CD8-positive, alpha-beta memory T cell (primary cell): ENCODE results near the gene KDM2A. TPM values are rescaled to one million over a fixed set of nuclear protein-coding genes. Genes with fewer than 3 reads are reported as not detected.
A peak's percentile ranks its signal among the peaks of the same experiment; 100 is the strongest.

Source experiments
- CTCF ChIA-PET: fragments of 350-600 bp; sonication (Branson Sonifier 250); formaldehyde crosslinking; loops from one replicate; lab custom pipeline; 2021; ENCODE audit warnings: antibody characterized with exemption; lab: Charles Lee
- POLR2A ChIA-PET: fragments of 350-600 bp; sonication (Branson Sonifier 250); formaldehyde crosslinking; loops from one replicate; lab custom pipeline; 2021; ENCODE audit warnings: antibody characterized with exemption; lab: Charles Lee
- DNase-seq, 5 donors: peaks; one replicate each; pipeline versions ENCODE4 v3.0.0 to v3.0.0-alpha.2; 2020 to 2022; ENCODE audit warnings: mixed read lengths in 1 of 5
- H3K27ac ChIP-seq: one replicate; pipeline ENCODE4 v1.7.0; 2013; ENCODE audit warnings: low read depth, mild to moderate bottlenecking, low read length, moderate library complexity
- H3K27me3 ChIP-seq: 2 replicates; pipeline ENCODE4 v1.7.0; 2013; ENCODE audit warnings: low read length, mild to moderate bottlenecking; ENCODE audit not compliant: insufficient read depth, poor library complexity, severe bottlenecking
- H3K36me3 ChIP-seq: 2 replicates; pipeline ENCODE4 v1.7.0; 2013; ENCODE audit warnings: mild to moderate bottlenecking, low read length, moderate library complexity; ENCODE audit not compliant: insufficient read depth
- H3K4me1 ChIP-seq: 2 replicates; pipeline ENCODE4 v1.7.0; 2013; ENCODE audit warnings: mild to moderate bottlenecking, low read length, moderate library complexity; ENCODE audit not compliant: insufficient read depth
- H3K4me3 ChIP-seq: 2 replicates; pipeline ENCODE4 v1.7.0; 2013; ENCODE audit warnings: mild to moderate bottlenecking, low read length
- H3K9me3 ChIP-seq: 2 replicates; pipeline ENCODE4 v1.7.0; 2013; ENCODE audit warnings: mild to moderate bottlenecking, low read length
- H3K27ac Mint-ChIP-seq, 8 donors: one replicate each; pipeline ENCODE4 v1.8.0; 2020 to 2021; ENCODE audit warnings: mixed read lengths in 8 of 8, mild to moderate bottlenecking in 6 of 8, inconsistent platforms in 3 of 8, moderate library complexity in 3 of 8
- H3K27me3 Mint-ChIP-seq, 2 donors: one replicate each; pipeline ENCODE4 v1.8.0; 2020 to 2021; ENCODE audit warnings: mixed read lengths in 2 of 2, mild to moderate bottlenecking in 1 of 2, moderate library complexity in 1 of 2
- H3K36me3 Mint-ChIP-seq, 3 donors: one replicate each; pipeline ENCODE4 v1.8.0; 2020 to 2021; ENCODE audit warnings: mixed read lengths in 3 of 3, inconsistent platforms in 1 of 3, mild to moderate bottlenecking in 1 of 3
- H3K4me1 Mint-ChIP-seq, 3 donors: one replicate each; pipeline ENCODE4 v1.8.0; 2020 to 2021; ENCODE audit warnings: mixed read lengths in 3 of 3, inconsistent platforms in 1 of 3, mild to moderate bottlenecking in 1 of 3
- H3K4me3 Mint-ChIP-seq, 7 donors: one replicate each; pipeline ENCODE4 v1.8.0; 2020 to 2021; ENCODE audit warnings: mixed read lengths in 7 of 7, mild to moderate bottlenecking in 6 of 7, moderate library complexity in 4 of 7, inconsistent platforms in 2 of 7
- H3K9me3 Mint-ChIP-seq, 5 donors: one replicate each; pipeline ENCODE4 v1.8.0; 2020 to 2022; ENCODE audit warnings: mixed read lengths in 5 of 5, mild to moderate bottlenecking in 3 of 5, moderate library complexity in 2 of 5, inconsistent platforms in 1 of 5
- polyA plus RNA-seq: library from polyadenylated mRNA; unstranded; fragments of 300-500 nt; fragmentation: Illumina TruSeq; gene quantifications from one replicate; pipeline ENCODE4 v1.2.3, GENCODE V29; 2021
- total RNA-seq, 2 experiments: library from RNA; stranded (reverse); gene quantifications; one replicate each; pipeline ENCODE4 v1.2.3, GENCODE V29; 2021

KDM2A gene
- total and polyA plus RNA-seq, 3 experiments from 2014 or later: 20.4 to 107 (median 101) TPM

DNA sequence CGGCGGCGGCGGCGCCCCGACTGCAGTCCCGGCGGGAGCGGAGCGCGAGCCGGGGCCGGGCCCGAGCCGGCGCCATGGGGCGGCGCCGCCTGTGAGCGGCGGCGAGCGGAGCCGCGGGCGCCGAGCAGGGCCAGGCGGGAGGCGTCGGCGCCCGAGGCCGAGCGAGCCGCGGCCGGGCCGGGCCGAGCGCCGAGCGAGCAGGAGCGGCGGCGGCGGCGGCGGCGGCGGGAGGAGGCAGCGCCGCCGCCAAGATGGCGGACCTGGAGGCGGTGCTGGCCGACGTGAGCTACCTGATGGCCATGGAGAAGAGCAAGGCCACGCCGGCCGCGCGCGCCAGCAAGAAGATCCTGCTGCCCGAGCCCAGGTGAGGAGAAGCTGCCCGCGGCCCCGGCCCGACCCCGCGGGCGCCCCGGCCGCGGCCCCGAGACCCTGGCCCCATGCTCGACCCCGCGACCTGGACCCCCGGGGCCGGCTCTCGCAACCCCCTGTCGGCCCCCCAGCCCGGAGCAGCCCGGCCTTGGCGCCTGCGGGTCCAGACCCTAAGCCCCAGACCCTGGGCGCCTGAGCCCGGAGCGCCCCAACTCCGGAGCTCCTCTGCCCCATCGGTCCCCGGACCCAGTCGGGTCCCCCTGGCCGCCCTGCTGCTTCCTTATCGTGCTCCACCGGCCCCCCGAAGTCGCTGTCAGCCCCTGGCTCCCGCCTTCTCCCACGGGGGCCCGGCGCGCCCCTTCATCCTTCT is 147.6 kb downstream of the KDM2A start, which contains the start of gene GRK2:
GRK2 (plus strand) TSS at position 25 of the 739 bp plus-strand sequence; CDS start at position 252, 227 bp downstream.
- Histone ChIP-seq H3K27ac (peak within 1 kb of the TSS; percentile 84), H3K4me1 (peaks cover 67% of the 10 kb centered on the region), H3K36me3 (peaks cover 24% of the 10 kb centered on the region), H3K27me3 (no peaks in the 10 kb centered on the region), H3K9me3 (no peaks in the 10 kb centered on the region), H3K4me3 (peak within 1 kb of the TSS; percentile 99)
- ChIA-PET POLR2A (interaction anchor here (0.7 to 12.9 kb wide), 7 partner anchors 11 to 116 kb away, joined by 3 to 283 read pairs (median 16); partner anchors contain the start of gene ANKRD13D), CTCF (interaction anchor here (0.6 to 8.1 kb wide), 12 partner anchors 9 to 123 kb away, joined by 3 to 114 read pairs (median 4); partner anchors contain the start of genes ANKRD13D and SSH3)
- DNase-seq: peak in 3 of 5 donors; percentile 40 to 70 (median 45)
- Mint-ChIP-seq H3K27me3 (peaks cover 3 to 10% of the 10 kb centered on the region in 2 donors), H3K36me3 (peaks cover 0 to 44% (median 6%) of the 10 kb centered on the region in 3 donors), H3K27ac (peak within 1 kb of the TSS; percentile 87 to 99 (median 99)), H3K9me3 (peaks cover 0 to 2% (median 0%) of the 10 kb centered on the region in 5 donors), H3K4me1 (peaks cover 58 to 85% (median 73%) of the 10 kb centered on the region in 3 donors), H3K4me3 (peak within 1 kb of the TSS; percentile 93 to 98 (median 97))

DNA sequence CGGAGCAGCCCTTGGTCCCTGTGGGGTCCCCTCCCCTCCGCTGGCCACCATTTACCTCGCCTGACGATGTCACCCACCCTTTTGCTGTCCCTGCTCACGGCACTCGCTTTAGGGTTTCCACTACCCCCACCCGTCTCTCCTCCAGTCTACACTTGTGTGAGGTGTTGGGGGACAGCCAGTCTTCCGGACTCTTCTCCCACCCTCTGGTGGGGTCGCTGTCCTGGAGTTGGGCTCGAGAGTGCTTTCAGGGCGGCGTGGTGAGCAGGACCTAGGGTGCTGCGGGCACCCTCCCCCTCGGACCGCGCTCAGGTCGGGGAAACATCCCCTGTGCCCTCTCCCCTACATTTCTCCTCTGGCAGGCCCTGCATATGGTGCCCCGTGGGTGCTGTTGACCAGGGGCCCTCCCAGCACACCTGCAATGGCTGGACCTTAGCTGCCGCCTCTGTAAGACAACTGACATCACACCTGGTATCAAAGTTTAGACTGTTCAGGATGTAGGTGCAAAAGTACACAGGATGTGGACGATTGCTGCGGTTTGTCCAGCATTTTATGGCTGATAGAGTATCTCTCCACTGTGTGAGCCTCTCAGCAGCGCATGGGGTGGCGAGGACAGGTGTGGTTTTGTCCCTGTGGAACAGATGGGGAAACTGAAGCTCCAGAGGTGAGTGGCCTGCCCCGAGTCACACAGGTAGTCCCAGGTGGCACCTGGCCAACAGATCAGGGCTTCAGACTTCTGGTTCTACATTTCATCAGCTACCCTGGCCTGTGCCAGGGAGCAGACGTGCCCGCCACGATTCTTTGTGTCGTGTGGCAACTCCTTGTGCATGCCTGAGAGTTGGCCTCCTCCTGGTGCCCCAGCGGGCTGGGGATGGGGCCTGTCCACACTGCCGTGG is 148.4 kb downstream of the KDM2A start:
- H3K36me3 ChIP-seq: peaks cover 24% of the 10 kb centered on the region
- peaks cover 0 to 3% of the 10 kb centered on the region in 2 donors for H3K27me3 Mint-ChIP-seq
- peak overlapping the region; percentile 93 to 98 (median 97) for H3K4me3 Mint-ChIP-seq

DNA sequence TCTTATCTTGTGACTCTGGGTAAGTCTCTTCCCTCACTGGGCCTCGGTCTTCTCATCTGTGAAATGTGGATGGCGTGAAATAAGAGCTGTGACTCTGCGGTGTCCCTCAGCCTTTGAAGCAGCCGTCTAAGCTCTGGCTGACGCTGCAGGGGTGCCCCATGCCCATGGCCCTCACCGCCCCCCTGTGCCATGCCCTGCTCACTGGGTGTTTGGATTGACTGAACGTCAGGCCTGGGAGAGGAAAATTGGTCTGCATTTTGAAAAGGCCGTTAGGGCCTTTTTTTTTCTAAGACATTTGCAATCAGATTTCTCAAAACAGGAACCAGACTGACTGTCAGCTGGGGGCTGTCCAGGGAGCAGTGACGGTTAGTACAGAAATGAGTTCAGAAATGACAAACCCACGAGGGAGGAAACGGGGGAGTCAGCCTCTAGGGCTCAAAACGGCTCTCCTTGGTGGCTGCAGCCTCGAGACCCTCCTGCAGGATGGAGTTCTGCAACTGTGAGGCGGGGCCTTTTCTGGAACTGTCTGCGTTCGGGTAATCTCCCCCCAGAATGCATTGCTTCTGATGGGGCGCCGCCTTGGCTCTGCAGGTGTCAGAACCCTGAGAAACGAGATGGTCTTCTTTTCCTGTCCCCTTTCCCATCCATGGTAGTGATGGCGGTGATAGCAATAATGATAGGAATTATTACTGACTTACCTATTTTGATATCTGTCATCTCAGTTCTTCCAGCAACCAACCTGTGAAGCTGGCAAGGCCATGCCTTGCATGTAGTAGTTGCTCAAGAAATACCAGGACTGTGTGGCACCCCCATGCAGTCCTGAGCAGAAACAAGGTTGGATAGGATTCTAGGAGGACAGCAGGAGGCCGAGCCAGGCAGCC is 149.3 kb downstream of the KDM2A start:
- Histone ChIP-seq H3K27ac (peak overlapping the region; percentile 84), H3K9me3 (no peaks in the 10 kb centered on the region), H3K4me3 (peak overlapping the region; percentile 99), H3K27me3 (no peaks in the 10 kb centered on the region), H3K4me1 (peaks cover 68% of the 10 kb centered on the region), H3K36me3 (peaks cover 24% of the 10 kb centered on the region)
- Mint-ChIP-seq H3K27ac (peak overlapping the region; percentile 87 to 99 (median 99)), H3K27me3 (peaks cover 0 to 2% of the 10 kb centered on the region in 2 donors), H3K4me1 (peaks cover 62 to 85% (median 74%) of the 10 kb centered on the region in 3 donors), H3K4me3 (peak overlapping the region; percentile 93 to 98 (median 97)), H3K36me3 (peaks cover 0 to 58% (median 6%) of the 10 kb centered on the region in 3 donors), H3K9me3 (peaks cover 0 to 2% (median 0%) of the 10 kb centered on the region in 5 donors)
- ChIA-PET CTCF (interaction anchor here (0.7 to 8.1 kb wide), 11 partner anchors 8 to 133 kb away, joined by 3 to 114 read pairs (median 4); partner anchors contain the start of genes ANKRD13D and PPP1CA), POLR2A (interaction anchor here (0.7 to 12.9 kb wide), 12 partner anchors 9 to 137 kb away, joined by 3 to 283 read pairs (median 4); partner anchors contain the start of genes ANKRD13D and POLD4)
- peak; percentile 59 to 83 (median 77) for DNase-seq

More for the DNA sequence above, 148.4 kb downstream of the KDM2A start:
- POLR2A ChIA-PET: interaction anchor here (0.7 to 12.9 kb wide), 12 partner anchors 10 to 138 kb away, joined by 3 to 283 read pairs (median 4); partner anchors contain the start of genes ANKRD13D and POLD4
- no peaks in the 10 kb centered on the region for H3K9me3 ChIP-seq
- H3K4me3 ChIP-seq: peak overlapping the region; percentile 99
- Mint-ChIP-seq H3K36me3 (peaks cover 0 to 52% (median 6%) of the 10 kb centered on the region in 3 donors), H3K27ac (peak overlapping the region; percentile 87 to 99 (median 99)), H3K4me1 (peaks cover 62 to 85% (median 74%) of the 10 kb centered on the region in 3 donors), H3K9me3 (peaks cover 0 to 2% (median 0%) of the 10 kb centered on the region in 5 donors)
- H3K27me3 ChIP-seq: no peaks in the 10 kb centered on the region
- CTCF ChIA-PET: interaction anchor here (0.6 to 8.1 kb wide), 17 partner anchors 8 to 134 kb away, joined by 3 to 114 read pairs (median 4); partner anchors contain the start of genes ANKRD13D, PPP1CA and SSH3
- H3K4me1 ChIP-seq: peaks cover 68% of the 10 kb centered on the region
- peak overlapping the region; percentile 84 for H3K27ac ChIP-seq
- DNase-seq: peak in 2 of 5 donors; percentile 49 to 58

DNA sequence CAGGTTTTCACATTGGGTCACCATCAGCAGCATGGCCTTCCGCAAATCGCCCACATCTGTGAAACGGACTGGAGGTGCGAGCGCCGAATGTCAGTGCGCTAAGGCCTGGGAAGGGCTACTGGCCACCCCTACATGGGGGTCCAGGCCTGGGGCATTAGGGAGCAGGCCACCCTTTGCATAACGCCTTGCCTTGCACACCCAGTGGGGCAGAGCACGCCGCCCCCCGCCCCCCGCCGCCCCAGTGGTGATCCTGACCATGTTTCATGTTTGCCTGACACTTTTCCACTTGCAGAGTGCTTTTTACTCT is 149.9 kb downstream of the KDM2A start:
- Mint-ChIP-seq H3K27me3 (peaks cover 0 to 2% of the 10 kb centered on the region in 2 donors), H3K36me3 (peaks cover 0 to 60% (median 6%) of the 10 kb centered on the region in 3 donors), H3K4me3 (peak overlapping the region; percentile 93 to 98 (median 97)), H3K4me1 (peaks cover 64 to 88% (median 77%) of the 10 kb centered on the region in 3 donors), H3K9me3 (peaks cover 0 to 2% (median 0%) of the 10 kb centered on the region in 5 donors), H3K27ac (peak overlapping the region; percentile 87 to 99 (median 99))
- H3K4me1 ChIP-seq: peaks cover 71% of the 10 kb centered on the region
- peaks cover 24% of the 10 kb centered on the region for H3K36me3 ChIP-seq
- H3K27me3 ChIP-seq: no peaks in the 10 kb centered on the region
- peak in 1 of 5 donors; percentile 41 for DNase-seq
- H3K4me3 ChIP-seq: peak overlapping the region; percentile 99
- ChIA-PET CTCF (interaction anchor here (0.7 to 8.1 kb wide), 5 partner anchors 9 to 49 kb away, joined by 3 to 114 read pairs (median 31); partner anchors contain the start of gene ANKRD13D), POLR2A (interaction anchor here (1.1 to 12.9 kb wide), 4 partner anchors 8 to 34 kb away, joined by 3 to 283 read pairs (median 22); partner anchors contain the start of genes ANKRD13D and SSH3)
- peak overlapping the region; percentile 84 for H3K27ac ChIP-seq
- no peaks in the 10 kb centered on the region for H3K9me3 ChIP-seq

DNA sequence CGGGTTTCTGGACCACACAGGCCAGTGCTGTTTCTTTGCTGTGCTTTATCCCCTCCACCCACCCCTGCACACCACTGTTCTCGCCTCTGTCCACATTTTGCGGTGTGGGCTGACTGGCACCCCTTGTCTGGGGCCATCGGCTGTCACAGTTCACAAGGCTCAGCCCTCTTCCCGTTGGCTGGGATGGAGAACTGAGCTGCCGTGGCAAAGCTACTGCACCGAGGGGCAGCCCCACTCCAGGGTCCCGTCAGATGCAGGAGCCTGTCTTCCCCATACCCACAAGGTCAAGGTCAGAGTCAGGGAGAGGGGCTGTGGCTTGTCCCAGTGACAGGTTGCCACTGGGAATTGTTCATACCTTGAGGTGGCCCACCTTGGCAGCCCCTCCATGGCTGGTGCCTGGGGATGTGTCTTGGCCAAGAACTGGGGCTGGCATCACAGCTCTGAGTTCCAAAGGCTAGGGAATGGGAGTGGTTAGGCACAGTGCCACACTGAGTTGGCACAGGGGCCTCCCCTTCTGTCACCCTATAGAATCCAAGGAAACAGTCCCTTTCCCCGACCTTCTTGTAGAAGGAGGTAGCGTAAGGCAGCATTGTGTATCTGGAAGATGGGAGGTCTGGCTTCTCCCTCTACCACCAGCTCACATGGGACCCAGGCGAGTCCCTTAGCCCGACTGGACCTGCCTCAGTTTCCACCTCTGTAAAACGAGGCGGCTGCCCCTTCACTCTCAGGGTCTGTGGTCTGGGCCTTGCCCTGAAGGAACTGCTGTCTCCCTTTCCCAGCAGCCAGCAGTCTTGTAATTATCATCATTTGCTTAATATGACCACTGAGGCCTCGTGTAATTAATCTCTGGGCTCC is 150.6 kb downstream of the KDM2A start:
- Mint-ChIP-seq H3K36me3 (peaks cover 0 to 66% (median 6%) of the 10 kb centered on the region in 3 donors), H3K9me3 (peaks cover 0 to 2% (median 0%) of the 10 kb centered on the region in 5 donors), H3K4me3 (peak overlapping the region; percentile 90 to 98 (median 97)), H3K27ac (peak overlapping the region; percentile 88 to 99 (median 99)), H3K4me1 (peaks cover 69 to 86% (median 82%) of the 10 kb centered on the region in 3 donors), H3K27me3 (peaks cover 0 to 2% of the 10 kb centered on the region in 2 donors)
- CTCF ChIA-PET: interaction anchor here (1.6 to 8.1 kb wide), 5 partner anchors 8 to 48 kb away, joined by 3 to 114 read pairs (median 31); partner anchors contain the start of gene ANKRD13D
- POLR2A ChIA-PET: interaction anchor here (0.6 to 12.9 kb wide), 8 partner anchors 8 to 45 kb away, joined by 3 to 283 read pairs (median 6); partner anchors contain the start of genes ANKRD13D and SSH3
- Histone ChIP-seq H3K27me3 (no peaks in the 10 kb centered on the region), H3K9me3 (no peaks in the 10 kb centered on the region), H3K4me1 (peaks cover 78% of the 10 kb centered on the region), H3K4me3 (peak overlapping the region; percentile 99), H3K36me3 (peaks cover 24% of the 10 kb centered on the region), H3K27ac (peak overlapping the region; percentile 66)
- DNase-seq: peak in 1 of 5 donors; percentile 56
